HG03066 (cell line): ENCODE data around the gene MIR17HG.
"Not testable (repeated sequence)": the region's sequence is repeated elsewhere in the genome, so short reads cannot be mapped to it uniquely, and the experiment has no call there.

ENCODE experiments used
- ATAC-seq: cut with Tn5 transposase; IDR thresholded peaks from one replicate; pipeline ENCODE4 v1.9.1; 2021; ENCODE audit warnings: low read depth; ENCODE audit not compliant: unreplicated experiment

MIR17HG gene

DNA sequence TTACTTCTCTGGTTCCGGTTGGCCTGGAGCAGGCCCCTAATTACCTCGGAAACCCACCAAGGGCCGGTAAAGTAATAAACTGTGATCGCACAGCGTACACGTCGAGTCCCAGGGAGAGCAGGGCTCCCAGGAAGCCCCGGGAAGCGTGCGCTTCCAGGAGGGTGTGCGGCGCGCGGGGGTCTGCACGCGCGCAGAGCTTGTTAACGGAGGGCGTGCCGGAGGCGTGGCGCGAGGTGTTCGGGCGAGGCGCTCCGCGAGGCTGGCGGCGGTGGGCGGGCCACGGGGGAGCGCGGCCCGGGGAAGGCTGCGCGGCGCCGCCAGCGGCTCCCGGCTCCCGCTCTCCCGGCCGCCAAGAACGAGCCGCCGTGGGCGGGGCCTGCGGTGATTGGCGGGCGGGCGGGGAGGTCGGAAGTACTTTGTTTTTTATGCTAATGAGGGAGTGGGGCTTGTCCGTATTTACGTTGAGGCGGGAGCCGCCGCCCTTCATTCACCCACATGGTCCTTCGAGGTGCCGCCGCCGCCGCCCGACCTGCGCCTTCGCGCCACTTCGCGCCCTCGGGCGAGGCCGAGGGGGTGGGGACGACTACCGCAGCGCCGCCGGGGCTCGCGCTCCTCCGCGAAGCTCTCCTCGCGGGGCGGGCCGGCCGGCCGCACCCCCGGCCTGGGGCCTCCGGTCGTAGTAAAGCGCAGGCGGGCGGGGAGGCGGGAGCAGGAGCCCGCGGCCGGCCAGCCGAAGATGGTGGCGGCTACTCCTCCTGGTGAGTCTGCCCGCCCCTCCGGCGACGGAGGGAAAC lies at the start of gene MIR17HG:
Gene MIR17HG, plus strand, starts transcription at position 486 of the 794 bp plus-strand sequence.
- ATAC-seq = peak; percentile 53

DNA sequence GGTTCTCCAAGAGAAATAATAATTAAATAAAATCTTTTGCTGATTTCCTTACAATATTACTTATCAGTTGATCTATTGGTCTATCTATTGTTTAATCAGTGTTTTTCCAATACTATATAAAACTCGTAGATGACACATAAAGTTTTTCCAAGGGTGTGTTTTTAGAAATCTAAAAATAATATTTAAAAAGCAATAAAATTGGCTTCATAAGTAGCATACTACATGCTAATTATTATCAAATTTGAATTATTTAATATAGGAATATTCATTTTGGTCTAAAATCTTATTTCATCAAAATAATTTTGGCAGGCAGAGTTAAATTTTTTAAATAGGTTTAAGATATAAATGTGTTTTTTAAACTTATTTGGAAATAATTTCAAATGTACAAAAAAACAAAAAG lies 49.4 kb upstream of the MIR17HG start:
- ATAC-seq = no peak

DNA sequence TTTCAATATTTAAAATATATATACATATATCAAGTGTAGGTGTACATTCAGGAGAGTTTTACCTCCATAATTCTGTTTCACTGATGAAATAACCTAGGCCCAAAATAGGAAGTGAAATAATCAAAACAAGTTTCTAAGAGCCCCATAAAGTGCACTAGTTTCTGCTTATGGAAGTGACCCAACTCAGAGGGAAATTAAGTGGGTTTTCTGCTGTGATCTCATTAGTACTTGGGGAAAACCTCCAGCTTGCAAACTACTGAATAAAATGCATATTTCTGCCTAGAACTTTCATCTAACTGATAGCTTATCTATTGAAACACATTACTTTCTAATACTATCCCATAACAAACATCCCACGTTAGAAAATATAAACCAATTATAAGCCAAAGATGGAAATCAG lies 45.4 kb upstream of the MIR17HG start:
- peak; percentile 80 for ATAC-seq

DNA sequence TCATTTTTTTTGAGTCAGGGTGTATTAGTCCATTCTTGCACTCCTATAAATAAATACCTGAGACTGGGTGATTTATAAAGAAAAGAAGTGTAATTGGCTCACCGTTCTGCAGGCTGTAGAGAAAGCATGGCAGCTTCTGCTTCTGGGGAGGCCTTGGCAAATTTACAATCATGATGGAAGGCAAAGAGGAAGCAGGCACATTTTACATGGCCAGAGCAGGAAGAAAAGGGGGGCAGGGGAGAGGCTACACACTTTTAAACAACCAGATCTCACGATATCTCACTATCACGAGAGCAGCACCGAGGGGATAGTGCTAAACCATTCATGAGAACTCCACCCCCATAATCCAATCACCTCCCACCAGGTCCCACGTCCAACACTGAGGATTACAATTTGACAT lies 44.5 kb upstream of the MIR17HG start:
- ATAC-seq = no peak

DNA sequence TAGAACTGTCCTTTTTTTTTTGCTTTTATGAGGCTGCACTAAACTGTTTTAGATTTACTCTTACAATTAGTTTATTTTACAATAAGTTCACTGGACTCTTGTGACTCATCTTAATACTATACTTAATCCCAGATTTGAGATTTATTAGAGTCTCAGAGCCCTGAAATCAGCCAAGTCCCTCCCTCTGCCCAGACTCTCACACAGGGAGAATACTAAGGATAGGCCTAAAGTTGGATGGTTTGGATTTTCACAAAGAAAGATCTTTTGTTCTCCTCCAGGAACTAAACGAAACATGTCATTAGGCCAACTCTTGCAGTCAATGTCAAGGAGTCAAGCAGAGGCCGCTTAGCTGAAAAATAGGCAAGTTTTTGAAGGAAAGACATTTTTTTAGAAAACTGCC lies 42.7 kb upstream of the MIR17HG start:
- ATAC-seq = no peak

DNA sequence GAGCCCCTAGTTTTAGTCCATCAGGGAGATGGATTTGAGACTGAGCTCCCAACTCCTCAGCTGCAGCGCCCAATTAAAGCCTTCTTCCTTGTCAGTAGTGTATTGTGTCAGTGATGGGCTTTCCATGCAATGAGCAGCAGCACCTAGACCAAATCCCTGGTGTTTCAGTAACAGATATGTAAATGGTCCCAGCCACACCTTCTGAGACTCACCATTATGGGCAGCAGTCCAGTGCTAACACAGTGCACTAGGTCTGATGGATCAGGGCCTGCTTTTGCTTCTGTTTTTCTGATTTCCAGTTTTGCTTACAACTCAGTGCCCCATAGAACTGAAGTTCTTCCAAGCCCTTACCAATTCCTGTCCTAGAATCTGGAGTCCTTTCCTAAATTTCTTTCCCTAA lies 41.8 kb upstream of the MIR17HG start:
- ATAC-seq = no peak

DNA sequence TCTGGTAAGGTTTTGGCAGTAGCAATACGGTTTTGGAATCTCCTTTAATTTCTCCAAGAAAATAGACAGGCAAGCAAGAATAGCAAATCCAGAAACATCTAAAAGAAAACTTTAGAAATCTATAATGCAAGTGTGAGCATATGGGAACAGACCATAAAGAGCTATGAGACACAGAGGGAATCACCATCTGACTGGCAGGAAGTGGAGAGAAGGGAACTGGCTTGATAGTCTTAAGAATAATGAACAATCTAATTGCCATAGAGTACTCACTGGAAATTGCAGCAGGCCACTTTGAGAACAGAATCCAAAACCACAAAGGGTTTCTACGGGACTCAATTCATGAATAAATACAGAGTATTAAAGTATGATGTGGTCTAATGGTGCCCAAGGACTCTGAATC lies 39.6 kb upstream of the MIR17HG start:
- no peak for ATAC-seq

DNA sequence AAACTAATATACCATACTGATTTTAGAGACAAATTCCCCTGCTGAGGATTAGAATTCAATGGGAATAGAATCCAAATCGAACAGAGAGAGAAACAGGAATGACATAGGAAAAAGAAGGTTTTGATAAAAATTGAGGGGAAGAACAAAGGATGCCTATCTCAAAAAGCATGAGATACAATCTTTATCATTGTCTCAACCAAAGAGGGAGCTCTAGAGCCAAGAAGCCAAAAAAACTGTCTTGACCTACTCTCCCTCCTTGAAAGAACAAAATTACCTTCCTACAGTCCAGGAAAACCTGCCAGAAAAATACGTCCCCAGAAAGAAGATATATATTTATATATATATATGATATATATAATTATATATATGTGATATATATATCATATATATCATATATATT lies 39.2 kb upstream of the MIR17HG start:
- ATAC-seq = no peak

DNA sequence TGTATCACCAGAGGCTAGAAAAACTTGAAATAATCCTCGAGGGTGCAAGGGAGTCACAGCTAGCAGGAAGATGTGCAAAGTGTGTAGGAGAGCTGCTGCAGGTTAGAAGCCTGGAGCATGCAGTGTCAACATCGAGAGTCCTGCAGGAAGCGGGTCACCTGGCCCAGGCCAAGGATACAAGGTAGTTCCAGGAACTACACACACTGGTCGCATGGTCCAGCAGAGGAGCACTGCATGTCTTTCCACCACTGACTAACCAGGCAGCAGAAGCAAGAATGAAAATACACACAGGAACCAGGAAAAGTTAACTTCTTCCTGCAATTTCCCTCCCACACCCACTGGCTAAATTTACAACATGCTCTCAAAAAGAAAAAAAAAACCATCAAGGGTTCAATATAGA lies 36.0 kb upstream of the MIR17HG start:
- no peak for ATAC-seq

DNA sequence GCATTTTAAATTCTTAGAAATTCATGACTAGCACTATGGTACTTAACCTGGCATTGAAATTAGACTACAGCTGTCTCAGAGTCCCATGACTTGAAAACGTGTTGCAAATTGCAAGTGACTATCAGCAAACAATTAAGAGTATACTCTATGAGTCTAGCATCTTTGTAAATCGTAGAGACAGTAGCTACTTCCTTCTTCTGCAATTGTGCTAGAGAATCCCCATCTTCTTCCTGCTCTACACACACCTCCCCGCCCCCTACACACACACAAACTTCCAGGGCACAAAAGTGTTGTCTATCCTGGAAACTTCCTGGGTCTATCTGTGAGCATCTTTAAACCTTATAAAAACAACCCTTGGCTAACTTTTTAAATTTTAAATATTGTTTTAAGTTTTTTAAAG lies 35.2 kb upstream of the MIR17HG start:
- no peak for ATAC-seq

DNA sequence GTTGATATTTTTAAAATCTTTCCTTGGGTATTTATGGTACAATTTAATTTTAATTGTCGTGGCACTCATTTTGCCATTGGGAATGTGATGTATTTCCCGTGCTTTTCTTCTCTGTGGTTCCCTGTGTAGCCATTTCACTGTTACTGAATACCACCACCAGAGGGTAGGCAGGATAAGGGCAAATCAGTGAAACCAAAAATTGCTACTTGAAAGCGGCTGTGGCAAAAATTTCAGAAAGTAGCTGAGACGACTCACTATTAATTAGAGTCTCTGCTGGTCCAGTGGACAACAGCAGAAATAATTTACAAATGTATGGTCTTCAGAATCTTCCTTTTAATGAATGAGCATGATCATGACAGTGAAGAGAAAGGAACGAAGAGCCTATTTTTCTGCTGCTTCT lies 34.4 kb upstream of the MIR17HG start:
- ATAC-seq = peak; percentile 85

DNA sequence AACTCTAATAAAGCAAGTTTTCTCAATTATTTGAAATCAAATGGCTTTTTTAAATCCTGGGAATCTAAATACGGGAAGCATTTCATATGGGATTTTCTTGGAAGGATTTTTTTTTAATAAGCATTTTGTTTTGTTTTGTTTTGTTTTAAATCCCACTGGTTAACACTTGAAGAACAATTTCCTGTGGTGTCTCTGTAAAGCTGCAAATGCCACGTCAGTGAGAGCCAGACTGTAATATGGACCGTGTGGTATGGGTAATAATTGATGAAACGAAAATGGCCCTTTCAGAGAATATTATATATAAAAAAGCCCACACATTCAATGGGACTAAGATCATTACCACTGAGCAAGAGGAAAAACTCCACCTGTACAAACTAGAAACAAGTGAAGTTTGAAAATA lies 33.9 kb upstream of the MIR17HG start:
- ATAC-seq = peak; percentile 75

DNA sequence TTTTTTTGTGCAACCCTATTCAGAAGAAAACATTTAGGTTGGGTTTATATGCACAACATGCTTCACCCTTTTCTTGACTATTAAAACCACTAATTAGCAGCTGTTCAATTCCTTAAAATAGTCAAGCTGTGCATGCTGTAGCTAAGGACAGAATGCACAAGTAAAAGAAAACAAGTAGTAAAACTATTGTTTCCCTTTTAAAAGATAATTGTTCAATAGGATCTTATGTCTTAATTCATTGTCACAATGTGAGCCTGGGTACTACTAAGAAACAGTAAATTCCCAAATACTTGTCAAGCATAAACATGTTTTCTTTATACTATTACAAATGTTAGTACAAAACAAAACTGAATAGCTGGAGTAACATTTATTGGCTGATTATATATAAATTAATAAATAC lies 32.6 kb upstream of the MIR17HG start:
- no peak for ATAC-seq

DNA sequence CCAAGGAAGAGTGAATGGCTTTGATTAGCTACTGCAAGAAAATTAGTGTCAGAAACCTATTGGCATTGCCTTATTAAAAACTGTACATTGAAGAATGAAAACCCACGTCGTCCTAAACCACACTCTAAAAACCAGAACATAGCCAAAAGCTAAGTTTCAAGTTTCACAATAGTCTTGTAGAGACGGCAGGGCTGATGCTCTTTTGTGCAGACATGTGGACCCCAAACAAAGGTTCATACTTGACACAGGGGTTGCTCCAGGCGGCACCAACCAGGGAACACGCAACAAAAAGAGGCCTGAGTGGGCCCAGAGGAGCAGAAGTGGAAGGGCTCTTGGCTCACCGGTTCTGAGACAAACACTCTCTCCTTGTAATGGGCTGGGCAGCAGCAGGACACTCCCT lies 28.6 kb upstream of the MIR17HG start:
- ATAC-seq = no peak

DNA sequence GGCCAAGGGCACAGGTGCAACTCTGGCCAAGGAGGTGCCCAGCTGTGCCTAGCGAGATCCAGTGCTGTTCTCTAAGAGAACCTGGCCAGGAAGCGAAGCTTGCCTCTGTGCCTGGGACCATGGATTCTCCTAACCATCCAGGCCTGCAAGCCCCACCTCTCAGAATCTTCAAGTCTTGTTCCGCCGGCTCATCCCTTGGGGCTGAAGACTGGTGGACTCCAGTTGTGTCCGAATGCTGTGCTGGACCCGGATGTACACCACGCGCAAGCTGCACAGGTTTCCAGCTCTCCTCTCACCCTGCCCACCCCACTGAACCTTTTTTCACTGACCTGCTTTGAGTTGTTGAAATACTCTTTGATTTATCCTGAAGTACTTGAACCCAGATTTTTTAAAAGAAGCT lies 27.5 kb upstream of the MIR17HG start:
- ATAC-seq = no peak

DNA sequence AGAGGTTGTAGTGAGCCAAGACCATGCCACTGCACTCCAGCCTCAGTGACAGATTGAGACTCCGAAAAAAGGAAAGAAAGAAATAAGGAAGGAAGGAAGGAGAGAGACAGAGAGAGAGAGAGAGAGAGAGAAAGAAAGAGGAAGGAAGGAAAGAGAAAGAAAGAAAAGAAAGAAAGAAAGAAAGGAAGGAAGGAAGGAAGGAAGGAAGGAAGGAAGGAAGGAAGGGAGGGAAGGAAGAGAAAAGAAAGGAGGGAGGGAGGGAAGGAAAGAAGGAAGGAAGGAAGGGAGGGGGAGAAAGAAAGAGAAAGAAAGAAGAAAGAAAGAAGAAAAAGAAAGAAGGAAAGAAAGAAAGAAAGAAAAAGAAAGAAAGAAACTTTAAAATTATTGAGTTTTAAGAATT lies 26.5 kb upstream of the MIR17HG start:
- ATAC-seq = not testable (repeated sequence)

DNA sequence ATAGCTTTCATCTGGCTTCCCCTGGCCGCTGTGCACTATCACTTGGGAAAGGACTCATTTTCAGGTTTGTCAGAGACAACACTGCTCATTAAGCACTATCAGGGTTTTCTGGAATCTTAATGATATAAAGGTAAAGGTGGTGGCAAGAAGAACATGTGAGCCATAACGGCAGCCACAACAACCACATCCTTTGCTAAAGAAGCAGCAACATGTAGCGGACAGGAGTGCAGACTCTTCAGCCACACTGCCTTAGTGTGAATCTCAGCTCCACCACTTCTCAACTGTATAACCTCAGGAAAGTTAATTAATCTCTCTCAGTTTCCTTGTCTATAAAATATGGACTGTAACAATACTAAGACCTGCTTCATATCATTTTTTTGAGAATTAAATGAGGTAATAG lies 24.1 kb upstream of the MIR17HG start:
- ATAC-seq = no peak

DNA sequence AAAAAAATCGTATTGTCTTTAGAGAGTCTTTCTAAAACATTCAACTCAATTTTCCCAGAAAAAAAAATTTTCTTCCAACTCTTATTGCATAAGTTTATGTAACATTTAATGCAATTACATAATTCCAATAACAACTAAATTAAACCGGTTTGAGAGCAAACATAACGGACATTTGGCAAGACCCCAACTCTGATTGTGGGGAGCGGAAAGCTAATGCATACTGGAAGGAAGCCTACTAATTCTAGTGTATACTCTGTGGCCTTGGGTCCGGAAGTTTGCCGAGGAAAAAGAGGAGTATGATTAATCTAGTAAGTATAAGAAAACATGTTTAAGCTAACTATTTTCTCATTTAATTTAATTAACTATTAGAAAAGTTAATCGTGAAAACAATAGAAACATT lies 21.3 kb upstream of the MIR17HG start:
- no peak for ATAC-seq

DNA sequence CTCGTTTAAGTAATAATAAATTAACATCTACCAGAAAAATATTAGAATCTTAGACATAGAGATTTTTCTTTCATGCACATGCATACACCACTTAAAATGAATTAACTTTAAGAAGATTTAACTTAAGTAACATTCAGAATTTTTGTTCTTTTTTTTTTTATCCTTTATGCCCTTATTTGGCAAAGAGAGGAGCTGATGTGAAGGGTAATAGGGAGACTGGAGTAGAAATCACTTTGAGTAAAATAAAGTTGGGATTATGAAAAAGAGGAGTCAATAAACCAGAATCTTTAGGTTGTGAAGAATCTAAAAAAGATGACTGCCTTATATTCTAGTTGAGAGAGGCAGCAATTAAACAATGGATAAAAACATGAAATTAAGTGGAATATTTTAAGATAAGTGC lies 18.8 kb upstream of the MIR17HG start:
- ATAC-seq = no peak

DNA sequence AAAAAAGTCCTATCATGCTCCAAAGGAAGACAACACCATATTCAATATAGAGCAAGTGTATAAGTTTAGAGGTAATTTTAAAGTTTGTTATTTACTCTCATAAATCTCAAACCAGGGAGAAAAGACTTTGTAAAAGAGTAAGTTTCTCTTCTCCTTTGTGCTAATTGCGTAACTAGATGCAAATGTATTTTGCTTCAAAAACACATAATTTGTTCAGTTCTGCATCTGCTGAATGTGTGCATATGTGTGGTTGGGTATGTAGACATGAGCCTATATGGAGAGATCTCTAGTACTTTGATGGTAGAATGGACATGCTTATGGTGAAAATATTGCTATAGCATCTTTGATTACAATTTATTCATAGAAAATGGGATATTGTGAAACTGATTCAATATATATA lies 17.8 kb upstream of the MIR17HG start:
- no peak for ATAC-seq

DNA sequence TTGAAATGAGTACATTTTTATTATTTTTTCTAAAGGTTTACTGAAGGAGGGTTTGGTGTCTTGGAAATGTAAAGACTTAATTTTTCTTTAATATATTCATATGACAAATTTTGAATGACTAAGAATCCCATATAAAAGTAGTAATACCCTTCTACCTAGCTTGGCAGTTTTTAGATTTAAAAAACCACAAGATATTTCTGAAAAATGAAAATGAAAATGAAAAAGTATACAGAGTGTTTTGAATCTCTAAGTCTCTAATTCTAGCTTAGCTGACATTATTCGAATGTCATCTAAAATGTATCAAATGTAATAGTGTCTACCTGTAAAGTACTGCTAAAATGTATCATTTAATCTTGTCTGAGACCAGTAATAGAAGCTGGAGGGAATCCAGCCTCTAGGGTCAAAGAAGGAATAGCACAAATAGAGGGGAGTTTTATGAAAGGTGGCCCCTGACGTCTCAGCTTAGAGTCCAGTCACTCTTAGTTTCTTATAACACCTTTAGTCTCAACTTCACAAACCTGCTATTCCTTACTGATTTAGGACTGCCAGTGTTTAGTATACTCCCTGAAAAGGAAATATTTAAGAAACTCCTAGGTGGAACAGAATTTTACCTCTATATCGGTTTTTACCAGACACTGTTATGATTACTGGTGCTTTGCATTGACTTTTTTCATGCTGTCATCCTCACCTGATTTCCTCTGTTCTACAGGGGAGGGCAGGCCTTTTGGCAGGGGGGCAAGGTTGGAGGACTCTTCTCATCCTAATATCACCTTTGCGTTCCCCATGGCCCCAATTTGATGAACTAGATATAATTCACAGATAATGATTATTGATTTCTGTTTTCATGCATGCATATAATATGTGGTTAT lies 16.2 kb upstream of the MIR17HG start:
- peak; percentile 86 for ATAC-seq

DNA sequence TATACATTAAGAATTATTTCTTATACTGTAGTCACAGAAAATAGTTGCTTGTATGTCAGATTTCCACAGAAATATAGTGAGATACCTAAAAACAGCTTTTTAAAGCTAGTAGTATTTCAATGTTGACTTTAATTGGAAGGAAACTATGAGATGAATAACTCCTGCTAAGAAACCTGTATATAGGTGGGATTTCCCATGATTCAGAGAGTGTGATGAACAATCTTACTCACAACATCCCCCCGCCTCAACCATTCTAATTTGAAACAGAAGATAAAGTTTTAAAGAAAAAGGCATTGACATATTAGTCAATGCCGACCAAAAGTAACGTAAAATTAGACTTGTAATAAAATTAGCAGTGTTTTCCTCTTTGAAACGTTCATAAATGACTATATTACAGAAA lies 1.4 kb upstream of the MIR17HG start:
- ATAC-seq = no peak
